IPS-11a (cell line): ENCODE results near the gene TACC2.
A peak's percentile ranks its signal among the peaks of the same experiment; 100 is the strongest.
"Not testable (repeated sequence)": the region's sequence is repeated elsewhere in the genome, so short reads cannot be mapped to it uniquely, and the experiment has no call there.

Source experiments
- H3K4me3 ChIP-seq: one replicate; pipeline ENCODE4 v1.5.1; 2013; ENCODE audit warnings: low read depth, low read length, control low read depth

Gene TACC2

DNA sequence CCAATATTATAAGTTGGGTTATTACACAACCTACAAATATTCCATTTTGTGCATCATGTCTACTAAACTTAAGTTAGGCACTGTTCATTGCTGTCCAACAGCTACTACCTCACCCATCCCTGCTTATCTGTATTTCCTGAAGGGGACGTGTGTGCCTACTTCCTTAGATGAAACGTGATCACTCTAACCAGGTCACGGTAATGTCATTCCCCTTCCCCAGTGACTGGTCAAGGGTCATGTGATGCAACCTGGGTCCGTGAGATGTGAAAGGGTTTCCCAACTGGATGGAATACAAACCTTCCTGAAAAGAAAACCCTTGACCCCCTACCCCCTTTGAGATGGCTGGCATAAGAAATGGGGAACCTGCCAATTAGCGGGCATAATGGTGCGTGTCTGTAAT lies 12.4 kb upstream of the TACC2 start:
- no peak overlapping the region for H3K4me3 ChIP-seq

DNA sequence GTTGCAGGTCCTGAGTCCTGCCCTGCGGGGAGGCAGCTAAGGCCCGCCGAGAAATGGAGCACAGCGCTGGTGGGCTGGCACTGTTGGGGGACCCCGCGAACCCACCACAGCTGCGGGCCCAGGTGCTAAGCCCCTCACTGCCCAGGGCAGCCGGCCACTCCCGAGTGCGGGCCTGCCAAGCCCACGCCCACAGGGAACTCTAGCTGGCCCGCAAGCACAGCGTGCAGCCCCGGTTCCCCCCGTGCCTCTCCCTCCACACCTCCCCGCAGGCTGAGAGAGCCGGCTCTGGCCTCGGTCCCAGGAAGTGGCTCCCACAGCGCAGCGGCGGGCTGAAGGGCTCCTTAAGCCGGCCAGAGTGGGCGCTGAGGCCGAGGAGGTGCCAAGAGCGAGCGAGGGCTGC lies 10.5 kb upstream of the TACC2 start:
- H3K4me3 ChIP-seq = no peak overlapping the region

DNA sequence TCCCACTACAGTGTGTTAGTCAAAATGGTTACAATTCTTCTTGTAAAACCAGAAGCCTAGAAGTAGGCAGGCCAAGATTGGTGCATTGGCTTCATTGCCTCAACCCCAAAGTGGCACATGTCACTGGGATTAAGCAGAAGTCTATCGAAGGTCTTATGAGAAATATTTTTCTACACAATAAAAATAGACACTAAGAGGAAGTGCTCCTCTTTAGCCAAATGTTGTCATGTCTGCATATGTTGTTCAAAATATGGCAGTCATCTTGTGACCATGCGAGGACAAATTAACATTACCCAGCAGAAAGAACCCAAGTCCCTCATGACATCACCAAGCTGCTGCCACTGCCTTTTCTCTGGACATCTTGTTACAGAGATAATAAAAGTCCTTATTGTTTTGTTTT lies 7.6 kb upstream of the TACC2 start:
- no peak overlapping the region for H3K4me3 ChIP-seq

DNA sequence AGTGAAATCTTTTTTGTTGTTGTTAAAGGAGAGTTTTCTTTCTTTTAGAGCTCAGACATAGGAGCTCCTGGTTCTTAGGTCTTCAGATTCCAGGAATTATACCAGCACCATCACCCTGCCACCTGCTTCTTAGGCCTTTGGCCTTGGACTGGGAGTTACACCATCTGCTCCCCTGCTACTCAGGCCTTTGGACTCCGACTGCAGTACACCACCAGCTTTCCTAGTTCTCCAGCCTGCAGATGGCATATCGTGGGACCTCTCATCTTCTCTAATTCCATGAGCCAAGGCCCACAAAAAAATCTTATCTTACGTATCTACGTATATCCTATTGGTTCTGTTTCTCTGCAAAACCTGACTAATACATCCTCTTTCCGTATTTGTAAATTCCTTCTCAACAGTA lies 5.1 kb upstream of the TACC2 start:
- no peak overlapping the region for H3K4me3 ChIP-seq

DNA sequence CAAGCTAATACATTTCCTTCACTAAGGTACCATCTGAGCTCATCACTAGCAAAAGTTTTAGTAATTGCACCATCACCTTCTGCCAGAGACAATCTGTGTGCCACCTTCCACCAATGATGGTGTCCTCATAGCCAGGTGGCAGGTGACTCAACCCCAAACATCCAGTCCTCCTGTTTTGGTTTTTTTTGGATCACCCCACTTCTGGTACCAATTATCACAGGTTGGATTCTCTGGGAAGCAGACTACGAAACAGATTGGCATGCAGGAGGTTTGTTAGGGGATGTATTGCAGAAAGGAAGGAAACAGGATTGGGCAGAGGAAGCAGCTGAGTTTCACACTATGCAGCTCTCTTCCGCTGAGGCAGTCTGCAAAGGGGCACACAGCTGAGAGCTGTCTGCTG lies 4.5 kb upstream of the TACC2 start:
- no peak overlapping the region for H3K4me3 ChIP-seq

DNA sequence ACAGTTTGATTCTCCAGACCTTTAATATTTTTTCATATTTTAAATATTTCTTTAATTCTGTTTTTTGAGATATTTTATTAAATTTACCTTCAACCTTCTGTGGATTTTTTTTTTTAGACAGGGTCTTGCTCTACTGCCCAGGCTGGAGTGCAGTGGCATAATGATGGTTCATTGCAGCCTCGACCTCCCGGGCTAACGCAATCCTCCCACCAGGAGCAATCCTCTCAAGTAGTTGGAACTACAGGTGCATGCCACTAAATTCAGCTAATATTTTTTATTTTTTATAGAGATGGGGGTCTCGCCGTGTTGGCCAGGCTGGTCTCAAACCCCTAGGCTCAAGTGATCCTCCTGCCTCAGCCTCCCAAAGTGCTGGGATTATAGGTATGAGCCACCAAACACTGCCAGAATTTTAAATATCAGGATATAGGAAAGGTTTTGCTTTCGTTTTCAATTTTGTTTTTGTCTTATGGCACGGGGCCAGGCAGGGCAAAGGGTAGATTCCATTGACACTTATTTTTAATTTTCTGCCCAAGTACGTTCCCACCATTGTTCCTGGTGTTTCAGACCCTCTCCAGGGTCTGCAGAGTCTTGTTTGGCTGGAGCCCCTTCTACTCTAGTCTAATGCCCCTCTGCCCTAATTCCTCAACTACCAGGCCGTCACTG lies 1.2 kb downstream of the TACC2 start:
- H3K4me3 ChIP-seq = no peak overlapping the region

DNA sequence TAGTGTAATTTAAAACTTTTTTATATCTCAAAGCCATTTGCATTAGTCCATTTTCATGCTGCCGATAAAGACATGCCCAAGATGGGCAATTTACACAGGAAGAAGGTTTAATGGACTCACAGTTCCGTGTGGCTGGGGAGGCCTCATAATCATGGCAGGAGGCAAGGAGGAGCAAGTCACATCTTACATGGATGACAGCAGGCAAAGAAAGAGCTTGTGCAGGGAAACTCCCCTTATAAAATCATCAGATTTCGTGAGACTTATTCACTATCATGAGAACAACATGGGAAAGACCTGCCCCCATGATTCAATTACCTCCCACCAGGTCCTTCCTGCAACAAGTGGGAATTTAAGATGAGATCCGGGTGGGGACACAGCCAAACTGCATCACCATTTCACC lies 2.8 kb downstream of the TACC2 start:
- not testable (repeated sequence) for H3K4me3 ChIP-seq

DNA sequence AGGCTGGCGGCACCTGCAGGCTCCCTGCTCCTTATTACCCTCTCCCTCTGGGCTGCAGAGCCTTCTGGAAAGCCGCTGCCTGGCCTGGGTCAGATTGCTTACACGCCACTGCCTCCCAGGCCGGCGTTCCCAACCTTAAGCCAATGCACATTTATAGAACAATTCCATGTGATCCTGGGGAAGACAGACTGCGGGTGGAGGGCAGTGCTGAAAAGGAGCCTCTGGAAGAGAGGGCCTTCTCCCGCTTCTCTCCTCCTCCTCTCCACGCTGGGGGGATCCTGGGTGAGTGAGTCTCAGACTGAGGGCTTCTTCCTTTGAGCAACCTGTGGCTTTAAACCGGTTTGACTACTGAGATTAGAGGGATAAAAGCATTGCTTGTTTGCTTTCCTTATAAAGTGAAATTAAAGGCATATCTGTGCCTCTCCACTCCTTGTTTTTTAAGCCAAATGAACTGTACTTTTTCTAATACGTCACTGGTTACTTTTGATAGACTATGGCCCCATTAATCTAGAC lies 5.5 kb downstream of the TACC2 start:
- H3K4me3 ChIP-seq = no peak overlapping the region

DNA sequence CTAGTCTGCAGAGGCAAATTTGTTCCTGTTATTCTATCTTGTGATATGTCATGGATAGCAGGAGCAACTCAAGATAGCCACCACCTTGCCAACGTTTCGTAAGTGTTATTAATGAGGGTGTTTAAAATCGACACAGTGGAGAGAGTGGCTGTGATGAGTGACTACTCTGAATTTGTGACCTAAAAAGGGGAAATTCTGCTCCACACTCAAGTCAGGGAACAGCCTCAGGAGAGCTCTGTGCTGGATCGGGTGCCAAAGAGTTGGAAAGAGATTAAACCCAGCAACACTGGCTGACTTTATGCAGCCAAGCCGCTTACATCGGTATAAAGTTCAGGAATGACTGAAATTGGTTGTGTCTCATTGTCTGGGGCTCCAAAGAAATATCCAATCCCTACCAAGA lies 9.5 kb downstream of the TACC2 start:
- no peak overlapping the region for H3K4me3 ChIP-seq

DNA sequence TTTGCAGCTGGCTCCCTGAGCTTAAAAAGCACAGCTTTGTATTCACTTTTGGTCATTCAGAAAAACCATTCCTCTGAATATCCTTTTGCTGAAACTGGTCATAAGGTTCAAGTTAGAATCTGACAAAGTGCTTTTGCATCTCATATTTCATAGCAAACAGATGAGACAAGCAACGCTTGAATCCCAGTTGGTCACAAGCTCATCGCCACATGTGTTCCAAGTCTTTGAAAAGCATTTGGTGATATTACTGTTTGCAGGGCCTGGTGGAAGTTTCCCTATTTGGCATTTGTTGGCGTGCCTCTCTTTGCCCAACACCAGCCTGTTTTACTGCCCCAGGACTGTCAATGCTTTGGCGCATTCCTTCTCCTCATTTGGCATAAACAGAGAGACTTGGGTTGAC lies 10.3 kb downstream of the TACC2 start:
- H3K4me3 ChIP-seq = no peak overlapping the region

DNA sequence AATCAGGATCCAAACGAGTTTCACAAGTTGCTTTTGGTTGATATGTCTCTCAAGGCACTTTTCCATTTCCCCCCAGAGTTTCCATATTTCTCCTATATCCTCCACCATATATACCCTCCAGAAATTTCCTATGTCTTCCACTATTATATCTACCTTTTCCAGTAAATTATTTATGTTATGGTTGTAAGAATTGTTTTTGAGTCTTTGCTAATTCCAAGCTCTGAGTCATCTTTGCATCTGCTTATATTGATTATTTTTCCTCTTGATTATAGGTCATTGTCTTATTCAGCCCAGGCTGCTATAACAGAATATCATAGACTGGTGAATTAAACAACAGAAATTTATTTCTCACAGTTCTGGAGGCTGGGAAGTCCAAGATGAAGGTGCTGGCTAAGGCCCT lies 12.7 kb downstream of the TACC2 start:
- no peak overlapping the region for H3K4me3 ChIP-seq

DNA sequence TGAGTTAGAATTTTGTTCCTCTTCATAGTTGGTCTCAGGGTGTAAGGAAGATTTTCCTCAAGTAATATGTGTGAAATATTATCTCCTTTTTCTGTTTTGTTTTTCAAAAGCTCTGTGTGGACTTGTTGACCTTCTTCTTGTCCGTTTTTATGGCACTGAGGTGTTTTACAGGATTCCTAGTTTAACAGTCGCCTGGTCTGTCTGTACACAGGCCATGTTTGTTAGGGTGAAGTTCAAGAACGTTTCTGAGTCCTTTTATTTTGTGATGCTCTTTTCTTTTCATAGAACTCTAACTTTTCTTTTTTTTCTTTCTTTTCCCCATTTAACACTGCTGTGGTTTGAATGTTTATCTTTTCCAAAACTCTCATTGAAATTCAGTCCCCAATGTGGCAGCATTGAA lies 18.5 kb downstream of the TACC2 start:
- no peak overlapping the region for H3K4me3 ChIP-seq

DNA sequence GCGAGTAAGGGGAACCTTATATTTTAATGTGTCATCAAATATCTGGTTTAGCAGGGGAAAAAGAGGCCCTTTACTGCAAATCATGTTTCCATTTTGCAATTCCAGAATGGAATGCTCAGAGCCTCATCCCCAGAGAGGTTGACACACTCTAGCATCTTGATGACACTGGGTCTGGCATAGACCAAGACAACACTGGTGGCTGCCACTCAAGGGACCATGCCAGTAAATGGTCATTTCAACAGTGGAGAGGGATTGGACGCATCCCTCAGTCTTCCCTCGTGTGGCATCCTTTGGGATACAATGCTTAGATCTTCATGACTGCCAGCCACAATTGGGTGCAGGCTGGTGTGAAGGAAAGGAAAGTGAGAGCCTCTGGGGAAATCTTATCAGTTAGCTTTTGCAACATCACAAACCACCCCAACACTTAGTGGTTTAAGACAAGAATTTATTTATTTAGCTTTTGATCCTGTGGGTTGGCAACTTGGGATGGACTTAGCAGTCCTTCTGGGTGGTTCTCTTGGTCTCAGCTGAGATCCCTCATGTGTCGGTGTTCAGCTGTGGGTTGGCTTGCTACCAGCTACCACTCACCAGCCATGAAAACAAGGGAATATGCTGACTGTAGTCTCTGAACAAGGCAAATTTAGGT lies 21.6 kb downstream of the TACC2 start:
- H3K4me3 ChIP-seq = no peak overlapping the region

DNA sequence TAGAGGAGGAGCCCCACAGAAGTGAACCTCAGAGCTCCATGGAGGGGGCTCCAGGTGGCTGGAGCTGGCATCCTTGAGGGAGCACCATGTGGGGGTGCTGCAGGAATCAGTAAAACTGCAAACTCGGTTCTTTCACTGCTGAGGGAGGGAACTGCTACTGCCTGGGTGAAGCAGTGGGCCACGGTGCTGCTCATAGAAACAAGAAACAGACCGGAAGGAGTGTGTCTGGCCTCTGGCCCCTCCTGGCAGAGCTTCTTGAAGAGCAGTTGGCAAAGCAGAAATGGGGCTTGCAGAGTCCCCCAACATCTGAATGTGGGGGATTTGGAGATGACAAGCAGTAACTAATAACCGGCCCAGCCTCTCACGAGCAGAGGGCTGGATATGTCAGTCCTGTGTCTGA lies 23.8 kb downstream of the TACC2 start:
- H3K4me3 ChIP-seq = no peak overlapping the region

DNA sequence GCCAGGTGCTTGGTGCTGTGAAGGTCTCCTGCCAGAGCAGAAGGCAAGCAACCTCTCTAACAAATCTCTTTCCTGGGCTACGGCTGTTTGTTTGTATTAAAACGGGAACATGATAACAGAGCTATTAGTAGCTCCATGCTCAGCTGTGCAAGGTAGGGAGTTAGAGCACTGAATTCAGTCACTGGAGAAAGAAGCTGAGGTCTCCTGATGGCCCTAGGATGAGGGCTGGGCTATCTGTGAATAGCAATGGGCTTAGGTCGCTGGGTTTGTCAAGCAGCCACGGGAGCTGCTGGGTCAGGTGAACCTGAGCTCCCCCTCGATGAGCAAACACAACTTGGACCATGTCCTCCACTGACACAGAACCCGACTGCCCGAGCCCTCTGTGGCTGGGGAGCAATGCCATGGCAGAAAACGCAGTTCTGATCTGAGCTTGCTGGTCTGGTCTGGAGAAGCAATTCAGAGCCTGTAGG lies 24.4 kb downstream of the TACC2 start:
- H3K4me3 ChIP-seq = no peak overlapping the region

DNA sequence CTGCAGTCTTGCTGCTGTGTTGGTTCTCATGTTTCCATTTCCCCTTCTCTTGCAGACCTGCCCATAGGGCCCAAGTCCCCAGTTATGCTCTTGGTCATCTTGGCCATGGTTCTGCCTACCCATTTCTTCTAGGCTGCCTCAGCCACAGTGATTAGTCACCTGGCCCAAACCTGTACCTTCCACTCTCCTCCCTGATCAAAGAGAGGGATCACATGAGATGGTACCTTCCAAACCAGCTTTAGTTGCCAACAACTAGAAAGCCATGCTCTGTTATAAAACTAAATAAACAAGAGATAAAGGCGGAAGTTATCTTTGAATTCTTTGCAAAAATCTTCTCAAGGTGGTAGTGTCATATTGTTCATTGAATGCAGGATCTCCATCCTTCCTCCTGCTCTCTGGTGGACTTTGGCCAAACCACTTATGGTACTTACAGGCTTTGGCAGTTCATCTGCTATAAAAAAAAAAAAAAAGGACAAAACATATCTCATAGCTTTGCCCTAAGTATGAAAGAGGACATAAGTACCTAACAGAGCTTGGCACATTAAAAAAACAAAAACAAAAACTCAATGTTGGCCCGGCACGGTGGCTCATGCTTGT lies 25.8 kb downstream of the TACC2 start:
- H3K4me3 ChIP-seq = no peak overlapping the region

DNA sequence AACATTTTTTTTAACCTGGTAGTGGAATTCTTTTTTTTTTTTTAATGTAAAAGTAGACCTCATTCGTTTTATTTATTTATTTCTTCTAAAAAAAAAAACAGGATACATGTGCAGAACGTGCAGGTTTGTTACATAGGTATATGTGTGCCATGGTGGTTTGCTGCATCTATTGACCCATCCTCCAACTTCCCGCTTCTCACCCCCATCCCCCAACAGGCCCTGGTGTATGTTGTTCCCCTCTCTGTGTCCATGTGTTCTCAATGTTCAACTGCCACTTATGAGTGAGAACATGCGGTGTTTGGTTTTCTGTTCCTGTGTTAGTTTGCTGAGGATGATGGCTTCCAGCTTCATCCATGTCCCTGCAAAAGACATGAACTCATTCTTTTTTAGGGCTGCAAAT lies 29.0 kb downstream of the TACC2 start:
- H3K4me3 ChIP-seq = not testable (repeated sequence)

DNA sequence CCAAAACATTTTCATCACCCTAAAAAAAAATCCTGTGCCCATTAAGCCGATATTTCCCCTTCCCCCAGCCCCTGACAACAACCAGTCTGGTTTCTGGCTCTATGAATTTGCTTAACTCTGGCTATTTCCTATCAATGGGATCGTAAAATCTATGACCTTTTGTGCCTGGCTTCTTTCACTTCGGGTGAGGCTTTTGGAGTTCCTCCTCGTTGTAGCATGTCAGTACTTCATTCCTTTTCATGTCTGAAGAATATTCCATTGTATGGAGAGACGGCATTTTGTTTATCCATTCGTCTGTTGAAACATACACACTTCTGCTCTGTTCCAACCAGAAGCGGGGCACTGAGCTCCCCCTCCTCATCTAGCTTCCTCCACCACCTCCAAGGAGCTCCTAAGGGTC lies 29.5 kb downstream of the TACC2 start:
- H3K4me3 ChIP-seq = no peak overlapping the region

DNA sequence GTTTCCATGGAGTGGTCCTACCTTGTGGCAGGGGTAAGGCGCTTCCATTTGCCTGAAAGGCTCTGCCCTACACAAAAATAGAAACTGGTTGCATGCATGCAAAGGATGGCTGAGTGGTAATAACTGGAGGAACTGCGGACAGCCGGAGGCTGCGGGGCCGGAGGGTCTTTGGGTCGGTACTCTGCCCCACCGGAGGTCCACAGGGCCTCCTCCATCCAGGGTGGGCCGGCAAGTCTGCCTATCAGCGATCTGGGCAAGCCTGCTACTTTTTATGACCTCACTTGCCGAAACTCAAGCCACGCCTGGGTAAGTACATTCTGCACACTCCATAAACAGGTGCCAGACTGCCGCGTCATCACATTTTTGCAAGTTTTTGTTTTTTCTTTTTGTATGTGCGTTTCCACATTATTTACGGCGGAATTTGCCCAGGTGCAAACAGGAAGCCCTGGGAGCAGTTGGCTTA lies 30.0 kb downstream of the TACC2 start:
- H3K4me3 ChIP-seq = no peak overlapping the region

DNA sequence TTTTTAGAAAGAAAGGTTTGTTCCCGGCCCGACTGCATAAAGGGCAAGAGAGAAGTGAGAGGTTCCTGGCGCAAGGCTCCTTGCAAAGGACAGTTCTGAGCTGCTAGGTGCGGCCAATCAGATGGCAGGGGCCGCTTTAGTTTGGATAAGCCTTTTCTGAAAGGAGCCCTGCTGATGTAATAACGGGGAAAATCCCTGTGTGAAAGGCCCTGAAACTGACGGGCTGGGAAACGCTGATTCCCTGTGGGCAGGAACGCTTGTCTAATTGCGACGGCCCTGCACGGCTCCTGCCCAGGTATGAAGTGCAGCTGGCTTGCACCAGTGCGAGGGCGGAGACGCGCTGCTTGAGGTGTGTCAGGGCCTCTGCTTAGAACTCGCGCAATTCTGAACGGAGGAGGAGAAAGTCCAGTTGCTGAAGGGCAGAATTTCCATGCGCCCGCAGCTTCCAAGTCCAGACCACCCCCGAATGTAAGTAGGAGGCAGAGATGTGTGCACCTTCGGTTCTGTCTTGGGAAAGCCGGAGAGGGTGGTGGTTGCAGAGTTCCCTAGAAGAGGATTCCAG lies 30.5 kb downstream of the TACC2 start:
- H3K4me3 ChIP-seq = peak overlapping the region; percentile 17

DNA sequence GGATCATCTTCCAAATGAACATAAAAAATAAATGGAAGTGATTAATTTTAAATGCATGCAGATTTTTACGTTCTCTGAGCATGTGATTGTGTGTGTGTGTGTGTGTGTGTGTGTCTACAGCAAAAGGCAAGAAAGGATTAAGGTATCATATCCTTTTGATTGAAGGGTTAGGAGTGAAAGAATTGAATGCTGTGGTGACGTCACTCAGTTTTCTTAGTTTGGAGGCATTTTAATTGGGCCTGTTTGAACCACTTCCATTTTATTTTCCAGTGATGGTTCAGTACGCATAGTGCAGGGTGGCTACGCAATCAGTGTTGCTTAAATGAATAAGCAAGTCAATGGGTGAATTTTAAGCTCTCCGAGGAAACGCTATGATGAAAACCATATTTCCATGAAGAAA lies 31.3 kb downstream of the TACC2 start:
- H3K4me3 ChIP-seq = no peak overlapping the region

DNA sequence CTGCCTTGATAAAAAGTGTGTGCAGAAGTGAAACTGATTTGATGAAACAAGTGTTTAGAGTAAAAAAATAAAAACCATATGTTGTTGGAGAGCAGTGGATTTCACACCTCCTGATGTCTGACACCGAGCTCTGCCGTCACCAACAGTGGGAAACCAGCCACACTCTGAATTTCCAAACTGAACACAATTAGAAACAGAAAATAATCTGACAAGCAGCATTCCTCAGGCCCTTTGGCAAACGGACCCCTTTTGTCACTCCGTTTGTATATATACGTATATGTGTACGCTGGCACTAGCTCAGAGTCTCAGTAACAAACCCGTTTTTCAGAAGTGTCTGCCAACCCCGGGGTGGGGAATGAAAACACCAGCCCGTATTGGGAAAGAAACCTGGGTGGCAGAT lies 32.4 kb downstream of the TACC2 start:
- no peak overlapping the region for H3K4me3 ChIP-seq
